Ovary (tissue), 9 donors: Measurements from ENCODE around the gene EMP3. TPM values are rescaled to one million over a fixed set of nuclear protein-coding genes. Genes with fewer than 3 reads are reported as not detected.

Experiments
- DNase-seq, 5 donors: peaks; one replicate each; pipeline ENCODE4 v3.0.0-alpha.2; 2019 to 2020
- H3K27ac ChIP-seq, 2 donors: fragments of 200-600 bp; one replicate each; pipeline versions ENCODE4 v1.5.1 to v1.8.0; 2019 to 2022
- H3K27me3 ChIP-seq: fragments of 200-600 bp; one replicate; pipeline ENCODE4 v1.8.0; 2022
- H3K36me3 ChIP-seq: fragments of 200-600 bp; sonication (generic); one replicate; pipeline ENCODE4 v1.5.1; 2019
- H3K4me1 ChIP-seq: one replicate; pipeline ENCODE4 v1.8.1; 2013; ENCODE audit warnings: mild to moderate bottlenecking, moderate library complexity; ENCODE audit not compliant: insufficient read depth
- H3K4me3 ChIP-seq: fragments of 200-600 bp; sonication (generic); one replicate; pipeline ENCODE4 v1.5.1; 2017
- H3K9me3 ChIP-seq, 2 donors: fragments of 200-600 bp in 1 of 2; sonication (generic) in 1 of 2; one replicate each; pipeline versions ENCODE4 v1.5.1 to v1.8.1; 2013 to 2019; ENCODE audit warnings: mild to moderate bottlenecking in 1 of 2, moderate library complexity in 1 of 2
- EP300 ChIP-seq: sonication (generic); formaldehyde crosslinking; IDR thresholded peaks from one replicate; pipeline ENCODE4 v1.6.1; 2017; ENCODE audit warnings: antibody characterized with exemption
- POLR2A ChIP-seq: fragments of 450-650 bp; IDR thresholded peaks from one replicate; pipeline ENCODE4 v1.6.1; 2017; ENCODE audit warnings: antibody characterized with exemption, mild to moderate bottlenecking, moderate library complexity
- WGBS, 3 donors: extraction: QIAGEN DNeasy Blood & Tissue Kit in 1 of 3; methylation state at CpG; one replicate each; pipeline versions ENCODE4 v1.1.5 to v1.1.7; 2013 to 2017; 5-methylcytosine and 5-hydroxymethylcytosine counted together
- intact Hi-C, 4 donors: fragments of 100-400 bp; cut with DNase I; formaldehyde crosslinking; loops; one replicate each; pipeline versions ENCODE4 v1.11.0 to v1.15.1; 2022 to 2023
- polyA plus RNA-seq, 2 donors: library from polyadenylated mRNA; stranded (reverse); fragments of 200-250 nt in 1 of 2; fragments of 350-450 nt in 1 of 2; fragmentation: Illumina TruSeq in 1 of 2; extraction: RNeasy Lipid Tissue Mini Kit (QIAGEN cat#74804) in 1 of 2; gene quantifications; one replicate each; pipeline ENCODE4 v1.2.3, GENCODE V29; 2013 to 2014
- total RNA-seq, 7 donors: library from RNA; depleted of rRNA in 2 of 7; stranded (reverse); fragments of >200 nt in 2 of 7; fragmentation: NEBNext Ultra II Directional in 3 of 7; extraction: Animal tissue kit (Norgen Biotek cat#: 25700) in 3 of 7; gene quantifications; one replicate each; pipeline versions ENCODE4 v1.1.0 to v1.2.4, GENCODE V29; 2016 to 2023
- TF ChIP-seq, protein P1 (sequence below), 3 donors: fragments of 450-650 bp in 2 of 3; fragments of 200-600 bp in 1 of 3; IDR thresholded peaks; one replicate each; pipeline versions ENCODE4 v1.5.1 to v1.8.0; 2016 to 2022; ENCODE audit warnings: antibody characterized with exemption in 3 of 3, mild to moderate bottlenecking in 1 of 3
- donor health status: DM: no; HTN: no; CAD: no; lungs with moderate emphysema.
- donor health status: DM: no; HTN: no; CAD: no.
- donor health status: Bipolar disorder and iron deficiency.
- donor health status: DM: yes; HTN: yes; CAD: no.
- donor health status: DM: no; HTN: no; CAD: no.
- donor health status: DM: yes; HTN: yes; CAD: no.

EMP3 gene
- total and polyA plus RNA-seq, 9 donors = 23.2 to 163 (median 120) TPM

DNA sequence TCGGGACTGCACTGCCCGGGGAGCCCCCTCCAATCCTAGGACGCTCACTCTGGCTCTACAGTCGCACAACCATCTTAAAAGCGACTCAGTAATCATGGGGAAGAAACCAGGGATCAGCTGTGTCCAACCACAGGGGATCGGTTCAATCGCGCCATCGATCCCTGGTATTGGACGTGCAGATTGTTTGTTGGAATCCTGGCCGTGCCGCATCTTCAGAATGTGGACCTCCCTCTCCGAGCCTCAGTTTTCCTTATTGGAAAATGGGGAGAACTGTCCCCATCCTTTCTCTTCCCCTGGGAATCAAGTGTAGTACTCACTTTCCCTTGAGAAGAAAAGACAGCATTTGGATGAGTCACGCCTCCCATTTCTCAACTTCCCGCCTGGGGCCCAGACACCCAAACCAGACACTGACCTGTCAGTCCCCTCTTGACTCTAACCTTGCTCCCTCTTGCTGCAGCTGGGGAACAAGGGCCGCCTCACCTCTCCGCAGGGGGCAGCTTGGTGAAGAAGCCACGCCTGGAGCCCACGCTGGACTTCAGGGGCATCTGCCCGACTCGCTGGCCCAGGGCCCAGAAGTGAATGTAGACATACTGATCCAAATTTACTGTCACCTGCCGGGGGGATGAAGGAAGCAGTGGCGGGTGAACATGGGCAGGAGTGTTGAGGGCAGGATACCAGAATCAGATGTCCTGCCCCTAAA lies 17.6 kb downstream of the EMP3 start:
- no peaks in the 10 kb centered on the region for H3K36me3 ChIP-seq
- 87 to 93% (median 90%) methylated on average over 23 of the region's 23 CpGs for WGBS, 3 donors
- intact Hi-C loops = loop anchor here in 1 of 4 donors (10.0 kb wide), 1 partner anchor 58 kb away; no protein-coding TSS in a partner anchor
- no peak overlapping the region for H3K4me3 ChIP-seq
- no peak overlapping the region for H3K27ac ChIP-seq
- H3K4me1 ChIP-seq = no peaks in the 10 kb centered on the region
- no peaks in the 10 kb centered on the region for H3K9me3 ChIP-seq
- no peak for TF ChIP-seq POLR2A
- DNase-seq = no peak
- no peaks in the 10 kb centered on the region for H3K27me3 ChIP-seq

DNA sequence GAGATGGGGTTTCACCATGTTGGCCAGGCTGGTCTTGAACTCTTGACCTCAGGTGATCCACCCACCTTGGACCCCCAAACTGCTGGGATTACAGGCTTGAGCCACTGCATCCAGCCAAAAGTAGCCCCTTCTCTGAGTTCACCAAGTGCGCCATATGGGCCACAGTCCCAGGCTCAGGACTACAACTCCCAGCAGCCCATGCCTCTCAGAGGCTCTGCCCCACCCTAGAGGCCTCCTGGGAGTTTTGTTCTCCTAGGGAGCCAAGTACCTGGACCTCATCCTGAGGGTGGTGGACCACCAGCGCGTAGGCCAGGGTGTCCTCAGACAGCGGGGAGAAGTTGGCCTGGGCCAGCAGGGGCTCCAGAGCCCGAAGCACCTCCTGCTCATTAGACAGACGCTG lies 19.5 kb downstream of the EMP3 start:
- intact Hi-C loops = loop anchor here in 1 of 4 donors (10.0 kb wide), 1 partner anchor 60 kb away; no protein-coding TSS in a partner anchor
- 87 to 98% (median 92%) methylated on average over 6 of the region's 6 CpGs for WGBS, 3 donors
- no peak overlapping the region for H3K4me3 ChIP-seq
- H3K9me3 ChIP-seq = no peaks in the 10 kb centered on the region
- peaks cover 2% of the 10 kb centered on the region for H3K4me1 ChIP-seq
- H3K27ac ChIP-seq = no peak overlapping the region
- no peaks in the 10 kb centered on the region for H3K27me3 ChIP-seq
- no peak for DNase-seq
- TF ChIP-seq, protein P1, sequence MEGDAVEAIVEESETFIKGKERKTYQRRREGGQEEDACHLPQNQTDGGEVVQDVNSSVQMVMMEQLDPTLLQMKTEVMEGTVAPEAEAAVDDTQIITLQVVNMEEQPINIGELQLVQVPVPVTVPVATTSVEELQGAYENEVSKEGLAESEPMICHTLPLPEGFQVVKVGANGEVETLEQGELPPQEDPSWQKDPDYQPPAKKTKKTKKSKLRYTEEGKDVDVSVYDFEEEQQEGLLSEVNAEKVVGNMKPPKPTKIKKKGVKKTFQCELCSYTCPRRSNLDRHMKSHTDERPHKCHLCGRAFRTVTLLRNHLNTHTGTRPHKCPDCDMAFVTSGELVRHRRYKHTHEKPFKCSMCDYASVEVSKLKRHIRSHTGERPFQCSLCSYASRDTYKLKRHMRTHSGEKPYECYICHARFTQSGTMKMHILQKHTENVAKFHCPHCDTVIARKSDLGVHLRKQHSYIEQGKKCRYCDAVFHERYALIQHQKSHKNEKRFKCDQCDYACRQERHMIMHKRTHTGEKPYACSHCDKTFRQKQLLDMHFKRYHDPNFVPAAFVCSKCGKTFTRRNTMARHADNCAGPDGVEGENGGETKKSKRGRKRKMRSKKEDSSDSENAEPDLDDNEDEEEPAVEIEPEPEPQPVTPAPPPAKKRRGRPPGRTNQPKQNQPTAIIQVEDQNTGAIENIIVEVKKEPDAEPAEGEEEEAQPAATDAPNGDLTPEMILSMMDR (IDR thresholded peaks at IDR 0.05) = no peak
- TF ChIP-seq EP300 = no peak
- no peak for TF ChIP-seq POLR2A
- H3K36me3 ChIP-seq = no peaks in the 10 kb centered on the region

DNA sequence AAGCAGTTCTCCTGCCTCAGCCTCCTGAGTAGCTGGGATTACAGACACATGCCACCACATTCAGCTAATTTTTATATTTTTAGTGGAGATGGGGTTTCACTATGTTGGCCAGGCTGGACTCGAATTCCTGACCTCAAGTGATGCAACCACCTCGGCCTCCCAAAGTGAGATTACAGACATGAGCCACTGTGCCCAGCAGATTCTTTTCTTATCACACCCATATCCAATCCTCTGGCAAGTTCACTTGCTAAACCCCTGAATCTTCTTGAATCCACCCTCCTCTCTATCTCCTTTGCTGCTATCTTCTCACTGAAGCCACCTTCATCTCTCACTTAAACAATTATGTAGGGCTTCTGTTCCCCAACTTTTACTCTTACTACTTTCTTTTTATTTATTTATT lies 20.8 kb downstream of the EMP3 start:
- intact Hi-C loops = loop anchor here in 1 of 4 donors (10.0 kb wide), 1 partner anchor 61 kb away; no protein-coding TSS in a partner anchor
- WGBS, 3 donors = 82 to 91% (median 88%) methylated on average over 2 of the region's 2 CpGs
- no peak overlapping the region for H3K4me3 ChIP-seq
- no peak overlapping the region for H3K27ac ChIP-seq
- DNase-seq = no peak
- no peaks in the 10 kb centered on the region for H3K9me3 ChIP-seq
- TF ChIP-seq POLR2A = no peak
- no peak for TF ChIP-seq EP300
- TF ChIP-seq, protein P1 (IDR thresholded peaks at IDR 0.05) = no peak
- no peaks in the 10 kb centered on the region for H3K36me3 ChIP-seq
- peaks cover 2% of the 10 kb centered on the region for H3K4me1 ChIP-seq
- H3K27me3 ChIP-seq = no peaks in the 10 kb centered on the region

DNA sequence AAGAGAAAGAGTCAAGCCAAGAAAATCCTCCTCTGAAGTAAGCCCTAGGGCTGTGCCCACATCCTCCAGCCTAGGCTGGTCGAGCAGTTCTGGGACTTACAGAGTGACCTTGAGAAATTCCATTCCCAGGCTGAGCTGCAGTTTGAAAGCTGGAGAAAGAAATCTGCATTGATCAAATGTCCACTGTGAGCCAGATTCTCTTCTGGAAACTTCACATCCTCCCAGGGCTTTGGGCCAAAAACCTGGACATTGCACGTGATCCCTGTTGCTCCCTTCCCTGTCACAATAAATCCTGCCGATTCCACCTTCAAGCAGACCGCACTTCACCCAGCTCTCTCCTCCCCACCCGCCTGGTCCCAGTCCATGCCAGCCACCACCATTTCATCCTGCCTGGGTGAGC lies 22.7 kb downstream of the EMP3 start:
- 9 to 17% (median 11%) methylated on average over 5 of the region's 5 CpGs for WGBS, 3 donors
- DNase-seq = peak in 4 of 5 donors; percentile 43 to 69 (median 58)
- H3K4me1 ChIP-seq = peaks cover 2% of the 10 kb centered on the region

More for the DNA sequence above, 22.7 kb downstream of the EMP3 start:
- Histone ChIP-seq H3K27ac (peak overlapping the region in 1 of 2 donors; percentile 47), H3K36me3 (no peaks in the 10 kb centered on the region), H3K27me3 (no peaks in the 10 kb centered on the region), H3K9me3 (no peaks in the 10 kb centered on the region), H3K4me3 (no peak overlapping the region)
- intact Hi-C loops = loop anchor here in 1 of 4 donors (10.0 kb wide), 1 partner anchor 63 kb away; no protein-coding TSS in a partner anchor
- TF ChIP-seq EP300 (no peak), POLR2A (no peak)
- TF ChIP-seq, protein P1 (IDR thresholded peaks at IDR 0.05) = no peak
